ENCODE results near the gene DYNLT5.
"Not testable (repeated sequence)": the region's sequence is repeated elsewhere in the genome, so short reads cannot be mapped to it uniquely, and the experiment has no call there.

The DYNLT5 gene

DNA sequence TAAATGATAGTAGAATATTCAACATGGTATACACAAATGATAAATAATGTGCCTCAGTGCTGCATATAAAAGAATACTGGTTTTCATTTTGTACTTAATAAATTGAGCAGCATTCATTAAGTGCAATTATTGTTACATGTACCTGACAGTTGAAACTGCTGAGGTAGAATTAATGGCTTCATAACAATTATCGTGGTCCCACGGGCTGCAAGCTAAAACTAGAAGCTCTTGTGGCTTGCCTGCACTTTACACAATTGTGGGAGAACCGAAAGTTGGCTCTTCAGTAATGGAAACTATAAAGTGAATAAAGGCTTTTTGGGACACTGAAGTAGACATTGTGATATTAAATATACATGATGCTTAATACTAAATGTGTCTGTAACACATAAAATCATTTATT is 25.6 kb downstream of the DYNLT5 start:
- no peak for TF ChIP-seq CTCF (IDR thresholded peaks at IDR 0.05; ENCODE audit: extremely low read depth, insufficient read depth, missing control alignments)
- in situ Hi-C loops (cut with MboI; ENCODE audit: low pct_unique_long_range_greater_than_20kb, low sequenced_read_pairs, unreplicated experiment), result no loop called here
- no peak for DNase-seq (ENCODE audit: low spot score)

- no peak for DNase-seq (ENCODE audit: low spot score)
- no peak for TF ChIP-seq CTCF (IDR thresholded peaks at IDR 0.05; ENCODE audit: extremely low read depth, insufficient read depth, missing control alignments)
- in situ Hi-C loops (cut with MboI; ENCODE audit: low pct_unique_long_range_greater_than_20kb, low sequenced_read_pairs, unreplicated experiment), result no loop called here
Measured at GRCh38 chr1:66778266-66778665, 26.0 kb downstream of the DYNLT5 start.

GRCh38 chr1:66778969-66779368 is 26.7 kb downstream of the DYNLT5 start:
- in situ Hi-C loops (cut with MboI; ENCODE audit: low pct_unique_long_range_greater_than_20kb, low sequenced_read_pairs, unreplicated experiment), result no loop called here
- DNase-seq (ENCODE audit: low spot score), result no peak
- no peak for TF ChIP-seq CTCF (IDR thresholded peaks at IDR 0.05; ENCODE audit: extremely low read depth, insufficient read depth, missing control alignments)

GRCh38 chr1:66779475-66780078 is 27.3 kb downstream of the DYNLT5 start:
- no peak for DNase-seq (ENCODE audit: low spot score)
- TF ChIP-seq CTCF (IDR thresholded peaks at IDR 0.05; ENCODE audit: extremely low read depth, insufficient read depth, missing control alignments), result no peak
- in situ Hi-C loops (cut with MboI; ENCODE audit: low pct_unique_long_range_greater_than_20kb, low sequenced_read_pairs, unreplicated experiment), result no loop called here

DNA sequence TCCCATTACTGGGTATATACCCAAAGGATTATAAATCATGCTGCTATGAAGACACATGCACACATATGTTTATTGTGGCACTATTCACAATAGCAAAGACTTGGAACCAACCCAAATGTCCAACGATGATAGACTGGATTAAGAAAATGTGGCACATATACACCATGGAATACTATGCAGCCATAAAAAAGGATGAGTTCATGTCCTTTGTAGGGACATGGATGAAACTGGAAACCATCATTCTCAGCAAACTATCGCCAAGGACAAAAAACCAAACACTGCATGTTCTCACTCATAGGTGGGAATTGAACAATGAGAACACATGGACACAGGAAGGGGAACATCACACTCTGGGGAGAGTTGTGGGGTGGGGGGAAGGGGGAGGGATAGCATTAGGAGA is 33.5 kb downstream of the DYNLT5 start:
- DNase-seq (ENCODE audit: low spot score); in situ Hi-C loops (cut with MboI; ENCODE audit: low pct_unique_long_range_greater_than_20kb, low sequenced_read_pairs, unreplicated experiment): not testable (repeated sequence)

DNA sequence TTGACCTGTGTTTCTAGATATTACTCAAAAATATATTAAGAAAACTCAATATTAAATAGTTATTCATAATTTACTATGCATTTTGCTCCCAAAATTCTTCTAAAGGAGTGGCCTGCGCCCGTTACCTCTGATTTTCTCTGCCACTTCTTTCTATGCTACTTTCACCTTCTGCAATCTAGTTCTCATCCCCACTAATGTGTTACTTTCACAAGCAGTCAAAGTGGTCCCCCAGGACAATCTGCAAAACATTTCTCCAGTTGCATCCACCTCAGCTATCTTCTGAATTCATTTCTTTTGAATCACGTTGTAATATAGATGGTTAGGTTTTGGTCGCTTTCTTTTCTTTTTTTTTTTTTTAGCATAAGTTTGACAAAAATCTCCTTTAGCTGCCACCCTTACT is 35.4 kb downstream of the DYNLT5 start:
- no peak for TF ChIP-seq CTCF (IDR thresholded peaks at IDR 0.05; ENCODE audit: extremely low read depth, insufficient read depth, missing control alignments)
- in situ Hi-C loops (cut with MboI; ENCODE audit: low pct_unique_long_range_greater_than_20kb, low sequenced_read_pairs, unreplicated experiment), result no loop called here
- DNase-seq (ENCODE audit: low spot score), result no peak

DNA sequence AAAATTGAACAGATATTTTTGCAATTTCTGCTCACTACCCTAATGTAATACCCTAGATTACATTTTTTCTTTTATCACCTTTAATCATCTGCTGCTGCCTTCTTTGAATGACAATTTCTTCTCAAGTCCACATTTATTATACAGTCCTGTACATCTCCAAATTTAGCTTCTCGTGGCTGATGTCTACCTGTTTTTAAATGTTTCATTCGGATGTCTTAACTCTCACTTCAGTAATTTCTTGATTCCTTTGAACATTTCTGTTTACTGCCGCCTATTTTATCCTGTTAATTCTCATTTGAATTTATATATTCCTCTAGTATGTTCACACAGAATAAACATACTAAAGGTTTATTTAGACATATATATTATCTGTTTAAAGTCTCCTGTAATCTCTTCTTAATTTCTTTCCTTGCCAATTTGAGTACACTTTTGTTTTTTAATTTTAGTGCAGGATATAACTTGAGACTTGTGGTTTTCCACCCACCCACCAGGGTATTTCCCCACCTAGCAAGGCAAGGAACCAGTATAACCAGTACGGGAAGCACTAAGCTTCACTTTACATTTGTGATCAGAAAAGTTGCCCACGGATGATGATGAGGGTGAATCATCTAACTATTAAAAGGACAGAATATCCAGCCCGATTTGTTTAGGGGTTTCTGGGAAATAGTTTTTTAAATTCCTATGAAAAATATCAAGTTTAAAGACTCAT is 36.1 kb downstream of the DYNLT5 start:
- no peak for TF ChIP-seq CTCF (IDR thresholded peaks at IDR 0.05; ENCODE audit: extremely low read depth, insufficient read depth, missing control alignments)
- peak; percentile 30 for DNase-seq (ENCODE audit: low spot score)
- in situ Hi-C loops (cut with MboI; ENCODE audit: low pct_unique_long_range_greater_than_20kb, low sequenced_read_pairs, unreplicated experiment), result no loop called here

All from GM13977 (cell line).